ENCODE measurements around the gene C1QBP. TPM values are rescaled to one million over a fixed set of nuclear protein-coding genes. Genes with fewer than 3 reads are reported as not detected.
"Not testable (repeated sequence)": the region's sequence is repeated elsewhere in the genome, so short reads cannot be mapped to it uniquely, and the experiment has no call there.

The C1QBP gene
- total RNA-seq, 4 donors from 2014 or later, result 54.2 to 86.6 (median 68.1) TPM

DNA sequence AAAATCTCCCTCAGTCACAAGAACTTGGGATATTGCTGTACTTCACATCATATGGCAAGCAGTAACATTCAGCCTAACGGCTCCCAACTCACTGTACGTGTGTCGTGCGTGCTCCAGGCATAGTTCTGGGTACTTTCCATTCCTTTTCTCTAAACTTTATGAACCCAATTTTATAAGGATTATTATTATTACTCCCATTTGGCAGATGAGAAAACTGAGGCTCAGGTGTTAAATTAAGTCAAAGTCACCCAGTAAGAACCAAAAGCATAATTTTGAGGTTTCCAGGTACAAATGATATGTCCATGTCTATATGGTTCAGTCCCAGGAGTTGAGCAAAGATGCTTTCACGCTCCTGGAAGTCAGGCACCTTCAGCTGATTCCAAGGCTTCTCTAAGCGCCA lies 4.8 kb upstream of the C1QBP start:
- no peaks in the 10 kb centered on the region for H3K27me3 ChIP-seq
- H3K4me3 ChIP-seq, result no peak overlapping the region
- H3K36me3 ChIP-seq, result peaks cover 0 to 45% (median 0%) of the 10 kb centered on the region in 3 donors
- TF ChIP-seq POLR2A (IDR thresholded peaks at IDR 0.05), result no peak
- TF ChIP-seq, protein P1, sequence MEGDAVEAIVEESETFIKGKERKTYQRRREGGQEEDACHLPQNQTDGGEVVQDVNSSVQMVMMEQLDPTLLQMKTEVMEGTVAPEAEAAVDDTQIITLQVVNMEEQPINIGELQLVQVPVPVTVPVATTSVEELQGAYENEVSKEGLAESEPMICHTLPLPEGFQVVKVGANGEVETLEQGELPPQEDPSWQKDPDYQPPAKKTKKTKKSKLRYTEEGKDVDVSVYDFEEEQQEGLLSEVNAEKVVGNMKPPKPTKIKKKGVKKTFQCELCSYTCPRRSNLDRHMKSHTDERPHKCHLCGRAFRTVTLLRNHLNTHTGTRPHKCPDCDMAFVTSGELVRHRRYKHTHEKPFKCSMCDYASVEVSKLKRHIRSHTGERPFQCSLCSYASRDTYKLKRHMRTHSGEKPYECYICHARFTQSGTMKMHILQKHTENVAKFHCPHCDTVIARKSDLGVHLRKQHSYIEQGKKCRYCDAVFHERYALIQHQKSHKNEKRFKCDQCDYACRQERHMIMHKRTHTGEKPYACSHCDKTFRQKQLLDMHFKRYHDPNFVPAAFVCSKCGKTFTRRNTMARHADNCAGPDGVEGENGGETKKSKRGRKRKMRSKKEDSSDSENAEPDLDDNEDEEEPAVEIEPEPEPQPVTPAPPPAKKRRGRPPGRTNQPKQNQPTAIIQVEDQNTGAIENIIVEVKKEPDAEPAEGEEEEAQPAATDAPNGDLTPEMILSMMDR (IDR thresholded peaks at IDR 0.05), result no peak
- H3K9me3 ChIP-seq, result no peaks in the 10 kb centered on the region
- no peak overlapping the region for H3K27ac ChIP-seq
- H3K4me1 ChIP-seq, result peaks cover 0 to 4% (median 0%) of the 10 kb centered on the region in 4 donors
- no peak for DNase-seq

DNA sequence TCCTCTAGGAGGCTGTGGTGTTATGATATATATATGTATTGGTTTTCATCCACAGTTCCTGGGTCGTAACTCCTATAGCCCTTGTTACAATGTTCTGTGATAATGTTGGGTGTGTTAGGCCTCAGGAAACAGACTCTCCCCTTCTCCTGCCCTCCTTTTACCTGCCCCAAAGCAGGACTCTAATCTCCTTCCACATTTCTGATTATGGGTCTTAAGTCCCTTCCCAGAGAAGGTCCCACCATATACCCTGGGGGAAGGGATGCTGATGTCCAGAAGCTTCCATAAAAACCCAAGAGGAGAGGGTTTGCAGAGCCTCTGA lies 450 bp upstream of the C1QBP start:
- Histone ChIP-seq H3K4me3 (peak overlapping the region; percentile 62 to 99 (median 74)), H3K36me3 (peaks cover 0 to 30% (median 0%) of the 10 kb centered on the region in 3 donors), H3K27me3 (no peaks in the 10 kb centered on the region), H3K4me1 (peaks cover 0 to 21% (median 0%) of the 10 kb centered on the region in 4 donors), H3K27ac (peak overlapping the region; percentile 55 to 87 (median 79)), H3K9me3 (no peaks in the 10 kb centered on the region)
- TF ChIP-seq POLR2A (IDR thresholded peaks at IDR 0.05), result no peak
- TF ChIP-seq, protein P1 (IDR thresholded peaks at IDR 0.05), result no peak
- DNase-seq, result no peak

DNA sequence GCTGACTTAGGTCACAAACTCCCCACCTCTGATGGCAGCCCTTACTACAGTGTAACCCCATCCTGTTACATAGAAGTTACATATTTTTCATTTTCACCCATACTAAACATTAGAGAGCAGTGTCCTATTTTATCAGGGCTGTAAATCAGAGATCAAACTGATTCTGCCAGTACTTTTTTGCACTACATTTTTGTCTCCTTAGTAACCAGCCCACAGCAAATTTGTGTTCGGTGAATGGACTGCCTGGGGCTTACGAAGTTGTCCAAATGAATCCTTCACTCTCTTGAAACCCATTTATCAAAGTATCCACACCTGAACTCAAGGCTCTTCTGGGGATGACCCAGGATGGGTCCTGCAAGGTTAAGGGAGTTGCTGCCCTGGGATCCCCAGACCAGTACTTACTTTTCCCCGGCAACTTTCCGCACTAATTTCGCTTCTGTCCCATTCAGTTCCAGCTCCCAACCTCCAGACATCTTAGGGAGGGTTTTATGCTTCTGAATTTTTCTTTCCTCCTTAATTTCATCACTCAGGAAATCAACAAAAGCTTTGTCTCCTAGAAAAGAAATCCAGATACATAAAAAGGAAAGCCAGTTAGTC lies 1.1 kb downstream of the C1QBP start:
- Histone ChIP-seq H3K27me3 (no peaks in the 10 kb centered on the region), H3K4me3 (peak overlapping the region in 3 of 4 donors; percentile 62 to 99 (median 78)), H3K4me1 (peaks cover 0 to 21% (median 0%) of the 10 kb centered on the region in 4 donors), H3K36me3 (peaks cover 0 to 33% (median 0%) of the 10 kb centered on the region in 3 donors), H3K9me3 (no peaks in the 10 kb centered on the region), H3K27ac (peak overlapping the region in 3 of 4 donors; percentile 55 to 87 (median 81))
- no peak for DNase-seq
- TF ChIP-seq, protein P1 (IDR thresholded peaks at IDR 0.05), result no peak
- no peak for TF ChIP-seq POLR2A (IDR thresholded peaks at IDR 0.05)

DNA sequence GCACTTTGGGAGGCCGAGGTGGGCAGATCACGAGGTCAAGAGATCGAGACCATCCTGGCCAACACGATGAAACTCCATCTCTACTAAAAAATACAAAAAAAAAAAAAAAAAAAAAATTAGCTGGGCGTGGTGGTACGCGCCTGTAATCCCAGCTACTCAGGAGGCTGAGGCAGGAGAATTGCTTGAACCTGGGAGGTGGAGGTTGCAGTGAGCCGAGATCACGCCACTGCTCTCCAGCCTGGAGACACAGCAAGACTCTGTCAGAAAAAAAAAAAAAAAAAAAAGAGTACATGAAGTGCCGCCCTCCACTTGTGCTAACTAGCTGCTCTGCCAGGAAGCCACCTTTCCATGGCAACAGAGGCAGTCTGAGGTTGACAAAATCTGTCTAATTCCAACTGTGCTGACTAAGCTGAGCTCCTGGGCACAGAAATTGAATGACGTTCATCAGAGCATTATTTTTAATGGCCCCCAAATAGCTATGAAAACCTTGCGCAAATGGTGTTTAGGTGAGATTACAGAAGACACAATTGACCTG lies 3.1 kb downstream of the C1QBP start:
- not testable (repeated sequence) for H3K9me3 ChIP-seq, H3K27ac ChIP-seq, H3K4me3 ChIP-seq, DNase-seq, H3K27me3 ChIP-seq
- Histone ChIP-seq H3K4me1 (peaks cover 0 to 21% (median 0%) of the 10 kb centered on the region in 4 donors), H3K36me3 (peaks cover 0 to 53% (median 0%) of the 10 kb centered on the region in 3 donors)

DNA sequence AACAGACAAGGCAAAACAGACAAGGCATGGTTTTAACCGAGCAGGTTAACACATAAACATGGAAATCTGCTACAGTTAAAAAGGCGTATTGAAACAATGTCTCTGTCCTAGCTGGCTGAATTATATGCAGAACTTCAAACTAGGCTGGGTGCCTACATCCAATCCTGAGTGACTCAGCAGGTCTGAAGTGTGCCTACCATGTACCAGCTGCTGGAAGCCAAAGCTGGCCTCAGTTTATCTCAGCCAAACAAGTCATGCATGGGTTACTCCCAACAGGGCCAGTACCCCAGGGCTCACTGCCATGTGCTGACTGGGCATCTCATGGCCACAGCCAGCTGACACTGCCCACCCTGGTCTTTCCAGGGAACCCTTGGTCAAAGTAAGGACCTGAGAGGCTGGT lies 4.0 kb downstream of the C1QBP start:
- no peaks in the 10 kb centered on the region for H3K27me3 ChIP-seq
- DNase-seq, result no peak
- H3K9me3 ChIP-seq, result no peaks in the 10 kb centered on the region
- no peak overlapping the region for H3K27ac ChIP-seq
- TF ChIP-seq, protein P1 (IDR thresholded peaks at IDR 0.05), result no peak
- TF ChIP-seq POLR2A (IDR thresholded peaks at IDR 0.05), result no peak
- peaks cover 0 to 21% (median 0%) of the 10 kb centered on the region in 4 donors for H3K4me1 ChIP-seq
- H3K36me3 ChIP-seq, result peaks cover 0 to 61% (median 0%) of the 10 kb centered on the region in 3 donors
- no peak overlapping the region for H3K4me3 ChIP-seq

DNA sequence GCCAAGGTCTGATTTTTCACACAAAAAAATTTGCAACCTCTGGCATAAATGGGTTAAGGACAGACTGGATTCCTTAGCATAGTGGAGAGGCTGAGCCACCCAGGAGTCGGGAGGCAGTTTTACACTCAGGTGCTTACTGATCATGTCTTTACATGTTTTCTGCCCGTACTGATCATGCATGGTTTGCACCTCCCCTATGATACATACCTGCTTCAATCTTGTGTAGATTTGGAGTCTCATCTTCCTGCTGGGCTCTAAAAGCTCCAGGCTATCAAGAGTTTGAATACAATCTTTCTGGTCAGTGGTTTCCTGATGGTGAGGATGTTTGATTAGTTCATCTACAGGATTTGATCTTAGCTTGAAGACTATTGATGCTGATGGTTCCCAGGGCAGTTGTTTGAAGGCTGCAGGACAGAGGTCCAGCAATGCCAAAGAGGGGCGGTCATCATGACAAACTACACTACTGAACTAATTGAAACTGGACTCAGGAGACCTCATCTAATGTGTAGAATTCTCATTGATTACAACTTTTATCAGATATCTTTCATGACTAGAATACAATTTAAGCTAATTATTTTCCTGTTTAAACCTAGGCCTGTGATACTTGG lies 6.9 kb downstream of the C1QBP start:
- peaks cover 0 to 91% (median 0%) of the 10 kb centered on the region in 3 donors for H3K36me3 ChIP-seq
- H3K4me3 ChIP-seq, result no peak overlapping the region
- peaks cover 0 to 3% (median 0%) of the 10 kb centered on the region in 4 donors for H3K4me1 ChIP-seq
- no peak overlapping the region for H3K27ac ChIP-seq
- no peaks in the 10 kb centered on the region for H3K9me3 ChIP-seq
- H3K27me3 ChIP-seq, result no peaks in the 10 kb centered on the region
- DNase-seq, result no peak
- TF ChIP-seq, protein P1 (IDR thresholded peaks at IDR 0.05), result no peak
- no peak for TF ChIP-seq POLR2A (IDR thresholded peaks at IDR 0.05)

DNA sequence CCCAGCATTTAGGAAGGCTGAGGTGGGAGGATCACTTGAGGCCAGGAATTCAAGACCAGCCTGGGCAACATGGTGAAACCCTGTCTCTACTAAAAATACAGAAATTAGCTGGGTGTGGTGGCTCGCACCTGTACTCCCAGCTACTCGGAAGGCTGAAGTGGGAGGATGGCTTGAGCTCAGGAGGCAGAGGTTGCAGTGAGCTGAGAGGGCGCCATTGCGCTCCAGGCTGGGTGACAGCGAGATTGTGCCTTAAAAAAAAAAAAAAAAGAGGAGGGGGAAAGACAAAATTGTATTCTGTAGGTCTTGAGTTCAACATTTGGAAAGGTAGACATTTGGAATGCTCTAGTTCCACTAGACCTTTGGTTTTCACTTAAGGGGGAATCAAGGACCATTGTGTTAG lies 7.7 kb downstream of the C1QBP start:
- not testable (repeated sequence) for DNase-seq, H3K4me1 ChIP-seq, H3K9me3 ChIP-seq, H3K4me3 ChIP-seq, H3K27me3 ChIP-seq, H3K27ac ChIP-seq
- peaks cover 0 to 93% (median 0%) of the 10 kb centered on the region in 3 donors for H3K36me3 ChIP-seq
